DND-41 (cell line): ENCODE results near the gene GADD45A.
A peak's percentile ranks its signal among the peaks of the same experiment; 100 is the strongest.
"Not testable (repeated sequence)": the region's sequence is repeated elsewhere in the genome, so short reads cannot be mapped to it uniquely, and the experiment has no call there.

Experiments used
- ATAC-seq: fragments of 200-7000 bp; cut with Tn5 transposase; 3 replicates; pipeline ENCODE4 v1.9.1; 2021; ENCODE audit warnings: low read depth; ENCODE audit not compliant: insufficient read depth
- DNase-seq: peaks from one replicate; pipeline ENCODE4 v3.0.0-alpha.2; 2020
- H2AFZ ChIP-seq: 2 replicates; pipeline ENCODE4 v1.6.0; 2012; ENCODE audit warnings: low read depth, low read length
- H3K27ac ChIP-seq: 2 replicates; pipeline ENCODE4 v1.5.1; 2012; ENCODE audit warnings: low read length, inconsistent platforms
- H3K27me3 ChIP-seq: fragments of 200-600 bp; sonication (generic); 2 replicates; pipeline ENCODE4 v1.6.0; 2012; ENCODE audit warnings: low read length, mild to moderate bottlenecking, inconsistent platforms; ENCODE audit not compliant: insufficient read depth, poor library complexity
- H3K36me3 ChIP-seq: 2 replicates; pipeline ENCODE4 v1.5.1; 2012; ENCODE audit warnings: low read length, inconsistent platforms; ENCODE audit not compliant: insufficient read depth
- H3K4me1 ChIP-seq: 2 replicates; pipeline ENCODE4 v1.5.1; 2012; ENCODE audit warnings: mild to moderate bottlenecking, low read length; ENCODE audit not compliant: insufficient read depth
- H3K4me2 ChIP-seq: 2 replicates; pipeline ENCODE4 v1.6.0; 2012; ENCODE audit warnings: mild to moderate bottlenecking, moderate library complexity, low read length, inconsistent platforms; ENCODE audit not compliant: insufficient read depth
- H3K4me3 ChIP-seq, 2 experiments: fragments of 200-600 bp in 1 of 2; shearing (Covaris generic) in 1 of 2; 2 replicates each; pipeline ENCODE4 v1.5.1; 2012 to 2016; ENCODE audit warnings: inconsistent platforms in 2 of 2, low read length in 2 of 2, mild to moderate bottlenecking in 2 of 2, low read depth in 1 of 2, moderate library complexity in 1 of 2
- H3K79me2 ChIP-seq: 2 replicates; pipeline ENCODE4 v1.6.0; 2012; ENCODE audit warnings: low read length, inconsistent platforms; ENCODE audit not compliant: insufficient read depth
- H3K9ac ChIP-seq: 2 replicates; pipeline ENCODE4 v1.6.0; 2012; ENCODE audit warnings: low read depth, mild to moderate bottlenecking, inconsistent platforms, low read length, moderate library complexity
- H3K9me3 ChIP-seq: 2 replicates; pipeline ENCODE4 v1.5.1; 2012; ENCODE audit warnings: low read length, moderate library complexity, mild to moderate bottlenecking, inconsistent platforms; ENCODE audit not compliant: insufficient read depth, severe bottlenecking
- H4K20me1 ChIP-seq: 2 replicates; pipeline ENCODE4 v1.6.0; 2012; ENCODE audit warnings: low read length; ENCODE audit not compliant: insufficient read depth
- CTCF ChIP-seq: IDR thresholded peaks from 2 replicates; pipeline ENCODE4 v1.5.1; 2012; ENCODE audit warnings: borderline replicate concordance, low read length, moderate library complexity, mild to moderate bottlenecking; ENCODE audit not compliant: poor library complexity, severe bottlenecking; ENCODE audit errors: extremely low read depth
- EZH2 ChIP-seq: IDR thresholded peaks from 3 replicates; pipeline ENCODE4 v1.6.1; 2012; ENCODE audit warnings: borderline replicate concordance, low read depth, mild to moderate bottlenecking, moderate library complexity, low read length, inconsistent platforms; ENCODE audit not compliant: severe bottlenecking

GADD45A gene

GRCh38 chr1:67651031-67651430 lies 34.0 kb upstream of the GADD45A start:
- DNase-seq, result no peak
- no peaks in the 10 kb centered on the region for H3K9me3 ChIP-seq
- TF ChIP-seq EZH2 (no peak), CTCF (no peak)
- H4K20me1 ChIP-seq, result no peaks in the 10 kb centered on the region
- ATAC-seq, result no peak
- no peak overlapping the region for H3K27ac ChIP-seq
- H3K79me2 ChIP-seq, result no peaks in the 10 kb centered on the region
- no peaks in the 10 kb centered on the region for H3K4me1 ChIP-seq
- no peak overlapping the region for H2AFZ ChIP-seq
- H3K27me3 ChIP-seq, result peaks cover 4% of the 10 kb centered on the region
- H3K4me2 ChIP-seq, result no peak overlapping the region
- no peaks in the 10 kb centered on the region for H3K36me3 ChIP-seq
- no peak overlapping the region for H3K4me3 ChIP-seq
- no peak overlapping the region for H3K9ac ChIP-seq

DNA sequence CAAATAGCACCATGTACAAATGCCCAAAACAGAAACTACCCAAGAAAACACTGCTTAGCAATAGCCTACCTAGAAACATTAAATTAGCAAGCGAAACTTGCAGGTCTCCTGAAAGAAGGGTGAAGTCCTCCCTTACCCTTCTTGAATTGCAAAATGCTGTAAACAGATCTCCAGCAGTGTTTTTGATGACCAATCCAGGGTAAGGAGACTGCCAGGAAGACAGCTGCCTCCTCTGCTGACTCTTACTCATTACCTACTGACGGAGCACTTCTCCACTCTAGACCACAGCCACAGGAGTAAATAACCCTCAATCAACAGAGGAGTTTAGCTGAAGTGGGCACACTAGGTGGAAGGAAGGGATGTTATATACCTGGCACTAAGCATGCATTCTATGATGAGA lies 32.2 kb upstream of the GADD45A start:
- H3K9ac ChIP-seq, result no peak overlapping the region

GRCh38 chr1:67653304-67653703 lies 31.7 kb upstream of the GADD45A start:
- Histone ChIP-seq H3K4me3 (no peak overlapping the region), H3K9ac (no peak overlapping the region), H2AFZ (no peak overlapping the region), H3K27ac (no peak overlapping the region), H3K4me1 (no peaks in the 10 kb centered on the region), H3K4me2 (no peak overlapping the region), H3K27me3 (peaks cover 4% of the 10 kb centered on the region), H4K20me1 (no peaks in the 10 kb centered on the region), H3K79me2 (no peaks in the 10 kb centered on the region), H3K36me3 (no peaks in the 10 kb centered on the region), H3K9me3 (no peaks in the 10 kb centered on the region)
- TF ChIP-seq CTCF, result no peak
- TF ChIP-seq EZH2, result no peak
- DNase-seq, result no peak
- ATAC-seq, result no peak

More for the DNA sequence above, 32.2 kb upstream of the GADD45A start:
- Histone ChIP-seq H3K27ac (no peak overlapping the region), H3K4me3 (no peak overlapping the region), H3K36me3 (no peaks in the 10 kb centered on the region), H2AFZ (no peak overlapping the region), H3K9me3 (no peaks in the 10 kb centered on the region), H4K20me1 (no peaks in the 10 kb centered on the region), H3K4me1 (no peaks in the 10 kb centered on the region), H3K79me2 (no peaks in the 10 kb centered on the region), H3K4me2 (no peak overlapping the region), H3K27me3 (peaks cover 4% of the 10 kb centered on the region)
- peak; percentile 33; the same call in 1 of the 3 replicates for ATAC-seq
- DNase-seq, result no peak
- TF ChIP-seq EZH2 (no peak), CTCF (no peak)

DNA sequence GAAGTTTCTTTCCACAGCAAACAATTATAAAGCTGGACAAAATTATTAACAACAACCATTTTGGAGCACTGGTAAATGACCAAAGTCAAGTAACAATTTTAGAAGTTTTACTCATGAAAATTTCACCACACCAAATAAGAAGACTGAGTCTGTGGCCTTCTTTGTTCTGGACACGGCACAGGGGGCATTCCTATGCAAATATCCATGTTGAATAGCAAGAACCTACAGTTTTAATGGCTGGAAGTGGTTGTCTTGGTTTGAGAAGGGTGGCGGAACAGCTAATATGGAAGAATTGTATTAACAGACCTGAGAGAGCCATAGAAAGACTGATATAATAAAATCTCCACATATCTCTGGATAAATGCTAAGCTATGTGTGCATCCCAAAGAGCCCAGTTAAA lies 29.4 kb upstream of the GADD45A start:
- Histone ChIP-seq H3K79me2 (no peaks in the 10 kb centered on the region), H4K20me1 (no peaks in the 10 kb centered on the region), H2AFZ (no peak overlapping the region), H3K9ac (no peak overlapping the region), H3K36me3 (no peaks in the 10 kb centered on the region), H3K4me3 (no peak overlapping the region), H3K4me2 (no peak overlapping the region), H3K27me3 (peaks cover under 1% of the 10 kb centered on the region), H3K9me3 (no peaks in the 10 kb centered on the region), H3K27ac (no peak overlapping the region), H3K4me1 (no peaks in the 10 kb centered on the region)
- ATAC-seq, result no peak
- TF ChIP-seq CTCF (no peak), EZH2 (no peak)
- no peak for DNase-seq

- ATAC-seq, H3K4me2 ChIP-seq, H3K27ac ChIP-seq, H3K9me3 ChIP-seq, H3K4me1 ChIP-seq, H3K9ac ChIP-seq, H3K79me2 ChIP-seq, H4K20me1 ChIP-seq, H3K4me3 ChIP-seq, H3K36me3 ChIP-seq, H2AFZ ChIP-seq, DNase-seq: not testable (repeated sequence)
- peaks cover 12% of the 10 kb centered on the region for H3K27me3 ChIP-seq
These were observed 27.8 kb upstream of the GADD45A start for GRCh38 chr1:67657152-67657551.
